D721Med (cell line): ENCODE results near the gene H1-8.

Source experiments
- DNase-seq: peaks from one replicate; pipeline ENCODE4 v3.0.0; 2011; ENCODE audit warnings: low spot score; ENCODE audit not compliant: insufficient read length
- FAIRE-seq: peaks from 2 replicates; lab custom pipeline; 2011; peaks lifted over from hg19 to GRCh38; lab: Jason Lieb, UNC
- CTCF ChIP-seq: IDR thresholded peaks from 2 replicates; pipeline ENCODE4 v1.5.1; 2012; ENCODE audit warnings: mild to moderate bottlenecking, control low read depth; ENCODE audit not compliant: insufficient read depth; ENCODE audit errors: missing control alignments

Gene H1-8

DNA sequence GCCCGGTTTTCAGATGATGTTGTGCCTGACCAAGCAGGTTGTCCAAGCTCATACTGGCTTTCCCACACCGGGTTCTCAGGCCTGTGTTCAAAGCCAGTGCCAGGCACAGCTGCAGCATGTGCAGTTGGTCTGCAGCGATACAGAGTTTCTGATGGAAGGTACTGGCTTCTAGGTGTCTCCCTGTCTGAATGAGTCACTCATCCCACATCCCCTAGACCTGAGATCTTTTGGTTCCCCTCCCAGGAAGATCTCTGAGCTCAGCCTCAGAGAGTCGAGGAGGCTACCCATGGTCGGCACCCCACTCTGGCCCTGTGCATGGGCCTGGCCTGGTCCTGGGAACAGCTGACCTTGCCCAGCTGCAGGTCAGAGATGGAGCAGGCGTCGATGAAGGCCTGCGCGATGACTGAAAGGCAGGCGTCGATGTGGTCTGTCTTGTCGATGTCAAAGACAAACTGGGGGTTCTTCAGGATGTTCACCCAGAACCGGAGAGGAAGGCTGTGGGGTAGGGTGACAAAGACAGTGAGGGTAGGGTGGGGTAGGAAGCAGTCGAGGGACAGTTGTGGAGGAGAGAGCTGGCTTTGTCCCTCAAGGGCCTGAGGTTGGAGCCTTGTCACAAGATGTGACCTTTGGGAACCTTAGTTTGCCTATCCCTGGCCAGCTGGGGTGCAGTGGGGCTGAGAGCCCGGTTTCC, 15.3 kb downstream of the H1-8 start:
- FAIRE-seq, result no peak

GRCh38 chr3:129558772-129559564, 16.0 kb downstream of the H1-8 start:
- TF ChIP-seq CTCF, result no peak
- DNase-seq, result no peak
- no peak for FAIRE-seq

More for the DNA sequence above, 15.3 kb downstream of the H1-8 start:
- DNase-seq, result no peak
- no peak for TF ChIP-seq CTCF

- FAIRE-seq (no peak), DNase-seq (no peak)
- TF ChIP-seq CTCF, result no peak
Observed at GRCh38 chr3:129559565-129560079, 16.6 kb downstream of the H1-8 start.

DNA sequence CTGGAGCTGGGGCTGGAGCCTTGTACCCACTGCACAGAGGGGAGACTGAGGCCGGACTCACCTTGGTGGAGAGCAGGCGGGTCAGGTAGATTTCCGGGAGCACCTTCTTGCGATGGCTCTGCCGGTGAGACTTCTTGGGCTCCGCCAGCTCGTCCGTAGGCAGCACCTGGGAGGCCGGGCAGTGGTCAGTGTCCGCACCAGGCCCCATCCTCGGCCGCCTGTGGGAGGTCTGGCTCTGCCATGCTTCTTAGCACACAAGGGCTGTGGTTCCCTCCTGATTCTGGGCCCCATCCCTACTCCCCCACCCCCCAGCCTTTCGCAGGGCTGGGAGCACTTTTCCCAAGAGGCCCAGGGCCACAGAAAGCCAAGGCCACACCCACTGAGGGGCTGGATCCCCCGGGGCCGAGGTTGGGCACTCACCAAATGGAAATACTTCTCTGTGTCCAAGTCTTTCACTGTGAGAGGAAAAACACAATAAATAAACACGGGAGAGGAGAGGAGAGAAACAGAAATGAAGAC, 17.4 kb downstream of the H1-8 start:
- no peak for TF ChIP-seq CTCF
- DNase-seq (no peak), FAIRE-seq (no peak)

DNA sequence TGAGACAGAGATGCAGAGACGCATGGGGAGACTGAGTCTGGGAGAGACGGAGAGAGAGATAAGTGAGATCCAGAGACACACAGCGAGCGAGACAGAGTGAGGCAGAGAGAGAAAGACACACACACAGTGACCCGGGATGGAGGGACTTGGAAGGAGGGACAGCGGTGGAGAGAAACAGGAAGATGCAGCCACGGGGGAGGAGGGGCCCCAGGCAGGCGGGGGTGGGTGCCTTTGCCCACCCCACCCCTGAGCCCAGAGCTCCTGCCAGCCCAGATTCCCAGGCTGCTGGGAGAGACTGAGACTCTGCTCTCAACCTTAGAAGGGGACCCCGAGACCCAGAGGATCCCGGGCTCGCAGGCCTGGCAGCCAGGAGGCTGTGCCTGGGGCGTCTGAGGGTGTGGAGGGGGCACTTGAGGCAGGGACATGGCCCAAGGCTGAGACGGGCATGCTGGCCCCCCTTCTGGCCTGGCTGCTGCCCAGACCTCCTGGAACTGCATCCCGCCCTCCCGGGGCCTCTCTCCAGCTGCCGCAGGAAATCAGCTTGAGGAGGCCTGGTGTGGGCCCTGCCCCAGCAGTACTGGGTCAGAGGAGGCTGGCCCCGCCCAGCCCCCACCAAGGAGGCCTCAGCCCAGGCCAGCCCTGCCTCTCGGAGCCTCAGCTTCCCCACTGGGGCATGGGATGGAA, 18.1 kb downstream of the H1-8 start:
- TF ChIP-seq CTCF, result no peak
- DNase-seq, result no peak
- no peak for FAIRE-seq

GRCh38 chr3:129561619-129562248, 18.8 kb downstream of the H1-8 start:
- TF ChIP-seq CTCF, result no peak
- DNase-seq (no peak), FAIRE-seq (no peak)
